ENCODE measurements around the gene WNT11.

WNT11 gene

GRCh38 chr11:76174330-76174729 is 32.0 kb downstream of the WNT11 start:
- no peak for DNase-seq (ENCODE audit: low read depth)

GRCh38 chr11:76173663-76174062 is 32.6 kb downstream of the WNT11 start:
- no peak for DNase-seq (ENCODE audit: low read depth)

DNA sequence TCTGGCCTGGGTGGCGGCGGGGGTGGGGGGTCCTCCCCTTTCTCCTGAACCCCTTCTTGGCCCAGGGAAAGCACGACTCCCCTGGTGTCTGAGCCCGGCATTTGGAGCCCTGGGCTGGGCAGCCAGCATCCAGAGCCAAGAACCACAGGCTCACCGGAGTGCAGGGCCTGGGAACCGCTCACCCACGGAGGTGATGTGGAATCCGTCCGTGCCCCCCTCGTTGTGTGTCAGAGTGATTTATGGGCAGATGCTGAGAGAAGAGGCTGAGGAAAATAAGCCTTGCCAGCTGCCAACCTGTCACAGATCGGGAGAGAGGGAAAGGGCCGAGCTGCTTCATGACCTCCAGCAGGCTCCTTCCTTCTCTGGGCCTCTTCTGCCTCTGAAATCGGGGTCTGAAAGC is 33.7 kb downstream of the WNT11 start:
- DNase-seq (ENCODE audit: low read depth) = no peak

GRCh38 chr11:76170468-76170867 is 35.8 kb downstream of the WNT11 start:
- DNase-seq (ENCODE audit: low read depth) = no peak

- DNase-seq (ENCODE audit: low read depth) = no peak
Measured at GRCh38 chr11:76169473-76169896, 36.8 kb downstream of the WNT11 start.

GRCh38 chr11:76167590-76167989 is 38.7 kb downstream of the WNT11 start:
- no peak for DNase-seq (ENCODE audit: low read depth)

GRCh38 chr11:76166314-76166713 is 40.0 kb downstream of the WNT11 start:
- no peak for DNase-seq (ENCODE audit: low read depth)

- DNase-seq (ENCODE audit: low read depth) = no peak
Measured at GRCh38 chr11:76164861-76165751, 41.2 kb downstream of the WNT11 start.

DNA sequence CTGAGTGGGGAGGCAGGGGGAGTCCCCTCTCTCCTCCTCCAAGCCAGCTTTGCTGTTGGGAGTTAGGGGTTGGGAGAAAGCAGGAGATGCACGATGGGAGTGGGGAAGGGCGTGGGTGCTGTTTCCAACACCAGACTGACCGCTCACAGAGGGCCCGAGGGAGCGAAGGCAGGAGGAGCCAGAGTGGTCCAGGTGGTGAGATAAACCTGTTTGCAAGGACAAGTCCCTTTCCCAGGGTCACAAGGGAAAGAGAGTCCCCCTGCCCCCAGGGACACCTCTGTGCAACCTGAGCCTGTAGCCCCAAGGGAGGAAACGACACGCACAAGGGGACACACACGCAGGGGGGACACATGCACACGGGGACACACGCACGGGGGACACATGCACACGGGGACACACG is 42.2 kb downstream of the WNT11 start:
- no peak for DNase-seq (ENCODE audit: low read depth)

- DNase-seq (ENCODE audit: low read depth) = no peak
Measured at GRCh38 chr11:76163289-76163880, 42.9 kb downstream of the WNT11 start.

DNA sequence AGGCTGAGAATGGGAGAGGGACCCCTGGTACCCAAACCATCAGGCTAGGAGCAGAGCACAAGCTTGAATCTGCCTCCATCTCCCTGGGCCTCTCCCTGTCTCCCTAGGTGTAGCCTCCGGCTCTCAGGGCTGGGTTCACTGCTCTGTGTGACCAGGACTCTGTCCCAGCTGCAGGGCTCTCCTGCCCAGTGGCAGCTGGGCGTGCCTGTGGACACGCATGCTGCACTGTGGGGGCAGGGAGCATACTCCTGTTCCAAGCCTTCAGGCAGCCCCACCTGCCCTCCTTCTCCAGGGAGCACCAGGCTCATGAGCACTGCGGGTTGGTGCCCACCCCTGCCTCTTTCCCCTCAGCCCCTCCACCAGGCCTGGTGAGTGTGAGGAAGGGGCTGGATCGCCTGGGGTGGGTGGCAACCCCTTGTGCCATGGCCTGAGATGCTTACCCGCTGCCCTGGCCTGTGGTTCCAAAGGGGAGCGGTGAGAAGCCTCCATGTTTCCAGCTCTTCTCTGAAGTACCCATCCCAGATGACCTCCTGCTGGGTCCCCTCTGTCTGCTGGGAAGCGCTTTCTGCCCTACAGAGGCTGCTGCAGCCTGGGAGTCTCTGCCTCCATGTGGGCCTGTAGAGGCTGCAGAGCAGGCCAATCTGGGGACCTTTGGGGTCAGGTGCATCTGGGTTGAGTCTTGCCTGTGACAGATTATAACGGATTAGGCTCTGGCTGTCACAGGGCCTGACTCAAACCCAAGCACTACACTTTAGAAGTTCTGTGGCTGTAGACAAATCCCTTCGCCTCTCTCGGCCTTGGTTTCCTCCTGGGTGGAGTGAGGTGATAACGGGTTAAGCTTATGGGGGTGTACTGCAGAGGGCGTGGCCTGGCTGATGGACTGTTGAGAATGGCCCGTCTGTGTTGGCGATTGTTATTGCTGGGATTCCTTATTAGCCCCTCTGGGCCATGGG is 43.7 kb downstream of the WNT11 start:
- no peak for DNase-seq (ENCODE audit: low read depth)

DNA sequence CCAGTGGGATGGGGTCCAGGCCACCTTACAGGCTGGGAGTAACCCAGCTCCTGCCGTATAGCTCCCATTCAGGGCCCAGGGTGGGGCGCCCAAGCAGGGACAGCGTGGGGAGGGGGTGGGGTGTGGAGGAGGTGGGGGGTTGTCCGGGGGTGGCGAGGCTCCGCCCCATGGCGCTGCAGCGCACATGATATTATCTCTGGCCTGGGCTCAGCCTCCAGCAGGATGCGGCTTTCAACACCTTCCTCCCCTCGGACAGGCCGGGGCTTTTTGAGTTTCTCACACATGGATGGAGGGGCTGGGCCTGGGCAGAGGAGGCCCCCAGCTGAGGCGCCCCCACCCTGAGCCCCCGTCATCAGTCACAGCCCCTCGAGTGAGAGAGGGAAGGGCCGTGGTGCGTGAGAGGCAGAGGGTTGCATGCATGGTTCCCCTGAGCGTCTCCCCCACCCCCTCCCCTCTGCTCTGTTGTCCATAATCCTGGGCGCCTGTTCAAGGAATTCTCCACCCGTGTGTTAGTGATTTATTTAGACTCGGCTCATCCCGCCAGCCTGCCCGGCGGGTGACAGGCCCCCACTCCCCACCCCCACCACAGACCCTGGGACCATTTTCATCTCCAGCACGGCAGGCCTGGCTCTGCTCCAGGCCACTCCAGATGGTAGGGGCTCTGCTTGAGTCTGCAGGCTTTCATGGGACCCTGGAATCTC is 44.9 kb downstream of the WNT11 start:
- DNase-seq (ENCODE audit: low read depth) = no peak

DNA sequence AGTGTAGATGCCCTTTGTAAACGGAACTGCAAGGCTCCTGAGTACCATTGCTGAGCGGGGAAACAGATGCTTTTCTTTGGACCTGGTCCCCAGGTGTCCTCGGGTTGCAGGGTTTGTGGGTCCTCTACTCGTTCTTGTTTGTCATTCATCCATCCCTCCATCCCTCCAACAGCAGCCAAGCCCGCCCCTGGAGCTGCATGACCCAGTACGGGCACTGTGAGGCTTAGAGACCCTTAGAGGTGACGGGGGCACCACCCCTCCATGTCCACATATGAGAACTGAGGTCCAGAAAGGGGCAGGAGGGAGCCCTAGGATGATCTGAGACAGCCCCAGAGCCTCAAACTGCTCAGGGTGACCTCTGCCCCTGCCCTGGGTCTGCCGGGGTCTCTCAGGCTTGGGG is 45.4 kb downstream of the WNT11 start:
- no peak for DNase-seq (ENCODE audit: low read depth)

- no peak for DNase-seq (ENCODE audit: low read depth)
Measured at GRCh38 chr11:76159983-76160661, 46.2 kb downstream of the WNT11 start.

- DNase-seq (ENCODE audit: low read depth) = no peak
Measured at GRCh38 chr11:76159303-76159937, 46.9 kb downstream of the WNT11 start.

DNA sequence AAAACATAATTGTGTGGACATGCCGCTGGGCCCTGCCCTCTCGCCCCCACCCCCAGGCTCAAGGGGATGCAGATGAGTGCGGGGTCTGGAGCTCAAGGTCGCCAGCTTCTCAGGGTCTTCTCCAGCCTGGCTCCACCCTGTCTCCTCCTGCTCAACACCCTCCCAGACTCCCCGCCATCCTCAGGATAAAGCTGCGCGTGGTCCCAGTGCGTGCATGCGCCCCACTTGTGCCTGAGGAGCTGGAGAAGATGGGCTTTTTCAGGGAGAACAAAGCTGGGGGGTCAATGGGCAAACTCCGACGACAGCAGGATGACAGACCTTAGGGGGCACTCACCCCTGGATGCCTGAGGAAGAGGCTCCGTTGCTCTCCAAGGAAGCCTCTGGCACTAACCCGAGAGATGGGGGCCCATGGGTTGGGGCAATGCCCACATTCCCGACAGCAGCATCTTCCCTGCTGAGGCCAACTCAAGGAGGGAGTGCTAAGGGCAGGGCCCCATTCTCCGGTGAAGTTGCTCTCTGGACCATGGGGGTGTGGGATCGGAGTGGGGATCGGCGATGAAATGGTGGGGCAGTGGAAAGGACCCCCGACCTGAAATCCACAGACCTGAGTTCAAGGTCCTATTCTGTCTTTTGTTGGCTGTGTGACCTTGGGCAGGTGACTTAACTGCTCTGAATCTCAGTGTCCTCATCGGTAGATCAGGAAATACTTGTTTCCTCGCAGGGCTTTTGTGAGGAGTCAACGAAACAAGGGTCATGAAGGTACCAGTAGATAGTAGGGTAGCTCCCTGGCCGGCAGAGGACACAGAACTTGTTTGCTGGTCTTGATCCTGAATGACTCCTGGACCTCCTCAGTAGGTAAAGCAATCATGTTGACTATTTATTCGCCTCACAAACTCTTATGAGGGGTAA is 47.7 kb downstream of the WNT11 start:
- DNase-seq (ENCODE audit: low read depth) = no peak

GRCh38 chr11:76157891-76158290 is 48.4 kb downstream of the WNT11 start:
- DNase-seq (ENCODE audit: low read depth) = no peak

DNA sequence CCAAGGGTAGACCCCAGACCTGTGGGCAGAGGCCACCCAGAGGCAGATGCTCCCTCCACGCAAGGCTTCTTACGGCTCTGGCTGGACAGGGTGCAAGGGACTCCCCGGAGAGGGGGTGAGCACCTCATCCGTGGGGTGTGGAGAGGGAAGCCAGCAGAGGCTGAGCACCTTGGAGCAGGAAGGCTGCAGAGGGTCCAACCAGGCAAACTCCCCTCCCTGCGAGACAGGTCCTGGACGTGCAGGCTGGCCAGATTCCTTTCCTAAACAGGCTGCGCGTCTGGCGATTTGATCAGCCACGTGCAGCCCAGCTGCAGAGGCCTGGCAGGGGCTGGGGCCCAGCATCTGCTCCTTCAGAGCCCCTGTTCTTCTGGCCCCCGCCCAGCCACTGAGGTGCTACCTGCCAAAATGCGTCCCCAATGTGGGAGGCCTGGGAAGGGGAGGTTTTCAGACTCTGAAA is 49.3 kb downstream of the WNT11 start:
- DNase-seq (ENCODE audit: low read depth) = no peak

DNA sequence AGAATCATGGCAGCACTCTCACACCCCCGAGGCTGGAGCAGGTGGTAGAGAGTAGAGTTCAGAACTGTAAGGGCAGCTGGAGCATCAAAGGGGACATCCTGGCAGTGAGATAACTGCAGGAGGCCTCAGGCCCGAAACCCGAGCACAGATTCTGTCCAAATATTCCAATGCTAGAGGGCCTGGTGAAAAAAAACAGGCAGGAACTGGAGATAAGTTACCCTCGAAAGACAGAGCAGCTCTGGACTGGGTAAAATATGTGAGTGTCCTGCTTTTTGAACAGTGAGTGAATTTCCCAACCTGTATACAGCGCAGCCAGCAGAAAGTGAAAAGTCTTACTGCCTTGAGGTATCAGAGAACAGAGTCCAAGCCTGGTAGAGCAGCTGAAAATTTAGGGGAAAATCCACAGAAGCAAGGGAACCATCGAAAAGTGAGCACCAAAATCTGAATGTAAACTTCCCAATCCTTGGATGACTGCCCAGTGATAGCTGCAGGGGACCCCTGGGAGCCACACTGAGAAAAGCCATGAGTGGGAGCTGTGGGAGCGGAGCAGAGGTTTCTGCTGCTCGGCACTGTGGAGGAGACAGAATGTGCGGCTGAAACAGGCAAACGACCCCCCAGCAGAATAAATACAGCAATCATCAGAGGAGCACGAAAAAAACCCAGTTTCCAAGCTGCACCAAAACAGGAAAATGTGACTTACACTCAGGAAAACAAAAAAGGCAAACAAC is 50.6 kb downstream of the WNT11 start:
- no peak for DNase-seq (ENCODE audit: low read depth)

Measured in stimulated activated CD8-positive, alpha-beta memory T cell treated with anti-CD3 and anti-CD28 coated beads, Interleukin-12 subunit alpha, Interleukin-12 subunit beta, amount 100 ng/mL, for 1 hour (primary cell).